GOT3 (cell line): ENCODE results near the gene NISCH.

Experiments
- DNase-seq: peaks from one replicate; lab custom pipeline; 2025; ENCODE audit warnings: mixed read lengths; lab: John Stamatoyannopoulos, UW

The NISCH gene

GRCh38 chr3:52455283-52456168, at the start of gene NISCH:
Gene NISCH (plus strand): TSS chr3:52455604. CDS start chr3:52455642, 38 bp downstream.
- DNase-seq: peak; percentile 69

- no peak for DNase-seq
Observed at GRCh38 chr3:52406231-52406661, 49.2 kb upstream of the NISCH start.

- DNase-seq: no peak
Observed at GRCh38 chr3:52406791-52407510, 48.5 kb upstream of the NISCH start.

GRCh38 chr3:52407779-52408178, 47.6 kb upstream of the NISCH start:
- no peak for DNase-seq

- DNase-seq: no peak
Observed at GRCh38 chr3:52408466-52408865, 46.9 kb upstream of the NISCH start.

GRCh38 chr3:52415800-52416199, 39.6 kb upstream of the NISCH start:
- DNase-seq: no peak

GRCh38 chr3:52420388-52420787, 35.0 kb upstream of the NISCH start:
- no peak for DNase-seq

- no peak for DNase-seq
Observed at GRCh38 chr3:52422669-52423068, 32.7 kb upstream of the NISCH start.

GRCh38 chr3:52423173-52423572, 32.2 kb upstream of the NISCH start:
- no peak for DNase-seq

- DNase-seq: no peak
Observed at GRCh38 chr3:52428151-52429005, 27.0 kb upstream of the NISCH start.

- no peak for DNase-seq
Observed at GRCh38 chr3:52429031-52429430, 26.4 kb upstream of the NISCH start.

GRCh38 chr3:52429779-52430415, 25.5 kb upstream of the NISCH start:
- DNase-seq: no peak

- no peak for DNase-seq
Observed at GRCh38 chr3:52430416-52430810, 25.0 kb upstream of the NISCH start.

- DNase-seq: no peak
Observed at GRCh38 chr3:52431459-52432223, 23.8 kb upstream of the NISCH start.

GRCh38 chr3:52432225-52432624, 23.2 kb upstream of the NISCH start:
- no peak for DNase-seq

GRCh38 chr3:52432691-52433141, 22.7 kb upstream of the NISCH start:
- DNase-seq: no peak

GRCh38 chr3:52433328-52433995, 21.9 kb upstream of the NISCH start:
- no peak for DNase-seq

- no peak for DNase-seq
Observed at GRCh38 chr3:52433996-52434479, 21.4 kb upstream of the NISCH start.

GRCh38 chr3:52434491-52435115, 20.8 kb upstream of the NISCH start:
- no peak for DNase-seq
